Neutrophil (primary cell): ENCODE data around the gene LDLRAD4.

ENCODE experiments used
- H3K27ac ChIP-seq: fragments of 200-600 bp; sonication (generic); 2 replicates; pipeline ENCODE4 v1.5.1; 2016; ENCODE audit warnings: mild to moderate bottlenecking, moderate library complexity
- H3K27me3 ChIP-seq: fragments of 200-600 bp; sonication (generic); 2 replicates; pipeline ENCODE4 v1.6.0; 2016; ENCODE audit warnings: mild to moderate bottlenecking
- H3K36me3 ChIP-seq: fragments of 200-600 bp; sonication (generic); 2 replicates; pipeline ENCODE4 v1.5.1; 2017
- H3K4me1 ChIP-seq, 2 experiments: fragments of 200-600 bp in 1 of 2; sonication (generic) in 1 of 2; 1 replicate in 1 of 2; 2 replicates in 1 of 2; pipeline versions ENCODE4 v1.5.1 to v1.6.1; 2013 to 2016; ENCODE audit warnings: low read depth in 1 of 2, low read length in 1 of 2, mild to moderate bottlenecking in 1 of 2, moderate library complexity in 1 of 2; ENCODE audit not compliant: control insufficient read depth in 1 of 2, insufficient read depth in 1 of 2
- H3K4me3 ChIP-seq, 2 experiments: fragments of 200-600 bp in 1 of 2; sonication (generic) in 1 of 2; 1 replicate in 1 of 2; 2 replicates in 1 of 2; pipeline ENCODE4 v1.5.1; 2013 to 2016; ENCODE audit warnings: low read depth in 1 of 2, low read length in 1 of 2, mild to moderate bottlenecking in 1 of 2, moderate library complexity in 1 of 2
- H3K9me3 ChIP-seq: fragments of 200-600 bp; sonication (generic); 2 replicates; pipeline ENCODE4 v1.5.1; 2016
- TF ChIP-seq, protein P1 (sequence below): fragments of 200-600 bp; sonication (generic); IDR thresholded peaks from 2 replicates; pipeline ENCODE4 v1.5.1; 2016; ENCODE audit warnings: antibody characterized with exemption

The LDLRAD4 gene

DNA sequence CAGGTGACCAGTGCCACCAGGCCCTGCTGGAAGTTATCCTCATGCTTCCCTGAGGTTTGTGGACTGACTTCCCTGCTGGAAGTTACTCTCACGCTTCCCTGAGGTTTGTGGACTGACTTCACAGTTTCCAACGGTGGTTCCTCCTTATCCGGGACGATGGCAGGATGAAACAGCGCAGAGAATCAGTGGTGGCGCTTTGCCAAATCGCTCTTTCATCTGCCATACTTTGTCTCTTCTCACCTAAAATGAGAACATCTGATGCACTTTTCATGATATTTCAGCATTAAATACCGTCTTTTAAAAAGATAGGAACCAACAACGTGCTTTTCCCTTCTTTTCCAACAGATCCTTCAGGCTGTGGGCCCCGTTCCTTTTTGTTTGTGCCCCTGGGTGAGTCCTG lies 183.3 kb downstream of the LDLRAD4 start:
- no peaks in the 10 kb centered on the region for H3K27me3 ChIP-seq
- no peak overlapping the region for H3K27ac ChIP-seq
- no peaks in the 10 kb centered on the region for H3K4me1 ChIP-seq
- H3K4me3 ChIP-seq, result no peak overlapping the region
- H3K9me3 ChIP-seq, result no peaks in the 10 kb centered on the region
- no peaks in the 10 kb centered on the region for H3K36me3 ChIP-seq
- TF ChIP-seq, protein P1, sequence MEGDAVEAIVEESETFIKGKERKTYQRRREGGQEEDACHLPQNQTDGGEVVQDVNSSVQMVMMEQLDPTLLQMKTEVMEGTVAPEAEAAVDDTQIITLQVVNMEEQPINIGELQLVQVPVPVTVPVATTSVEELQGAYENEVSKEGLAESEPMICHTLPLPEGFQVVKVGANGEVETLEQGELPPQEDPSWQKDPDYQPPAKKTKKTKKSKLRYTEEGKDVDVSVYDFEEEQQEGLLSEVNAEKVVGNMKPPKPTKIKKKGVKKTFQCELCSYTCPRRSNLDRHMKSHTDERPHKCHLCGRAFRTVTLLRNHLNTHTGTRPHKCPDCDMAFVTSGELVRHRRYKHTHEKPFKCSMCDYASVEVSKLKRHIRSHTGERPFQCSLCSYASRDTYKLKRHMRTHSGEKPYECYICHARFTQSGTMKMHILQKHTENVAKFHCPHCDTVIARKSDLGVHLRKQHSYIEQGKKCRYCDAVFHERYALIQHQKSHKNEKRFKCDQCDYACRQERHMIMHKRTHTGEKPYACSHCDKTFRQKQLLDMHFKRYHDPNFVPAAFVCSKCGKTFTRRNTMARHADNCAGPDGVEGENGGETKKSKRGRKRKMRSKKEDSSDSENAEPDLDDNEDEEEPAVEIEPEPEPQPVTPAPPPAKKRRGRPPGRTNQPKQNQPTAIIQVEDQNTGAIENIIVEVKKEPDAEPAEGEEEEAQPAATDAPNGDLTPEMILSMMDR, result no peak

DNA sequence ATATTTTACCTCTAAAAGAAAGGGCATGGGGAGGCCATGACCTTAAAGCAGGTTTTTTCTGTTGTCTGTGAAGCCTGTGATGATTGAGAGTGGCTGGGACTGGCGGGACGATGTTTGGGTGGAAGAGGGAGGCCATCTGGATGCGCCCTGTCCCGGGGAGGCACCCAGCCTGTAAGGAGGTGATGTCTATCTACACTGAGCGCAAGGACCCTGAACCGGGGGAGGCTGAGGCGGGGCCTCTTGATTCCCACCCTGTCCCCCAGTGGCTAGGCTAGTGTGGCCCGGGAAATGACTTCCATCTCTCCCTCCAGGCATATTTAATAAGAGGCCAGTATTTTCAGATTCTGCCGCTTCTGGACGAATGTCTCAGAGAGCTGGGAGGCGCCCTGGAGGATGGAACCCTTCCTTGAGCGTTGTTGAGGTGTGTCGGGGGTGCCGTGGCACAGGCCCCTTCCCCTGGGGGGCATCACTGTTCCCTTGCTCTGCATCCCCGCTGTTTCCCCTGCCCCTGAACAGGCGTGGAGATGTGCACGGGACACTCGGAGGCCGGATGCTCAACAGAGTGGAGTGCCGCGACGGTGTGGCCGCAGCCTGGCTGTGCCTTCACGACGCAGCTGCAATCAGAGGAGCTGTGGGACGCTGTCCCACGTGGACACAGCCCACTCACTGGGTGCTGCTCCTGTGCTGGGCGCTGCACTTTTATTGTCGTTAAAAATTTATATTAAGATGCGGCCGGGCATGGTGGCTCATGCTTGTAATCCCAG lies 185.4 kb downstream of the LDLRAD4 start:
- H3K27me3 ChIP-seq, result no peaks in the 10 kb centered on the region
- TF ChIP-seq, protein P1, result no peak
- H3K4me1 ChIP-seq, result no peaks in the 10 kb centered on the region
- no peak overlapping the region for H3K4me3 ChIP-seq
- no peaks in the 10 kb centered on the region for H3K9me3 ChIP-seq
- no peak overlapping the region for H3K27ac ChIP-seq
- no peaks in the 10 kb centered on the region for H3K36me3 ChIP-seq

DNA sequence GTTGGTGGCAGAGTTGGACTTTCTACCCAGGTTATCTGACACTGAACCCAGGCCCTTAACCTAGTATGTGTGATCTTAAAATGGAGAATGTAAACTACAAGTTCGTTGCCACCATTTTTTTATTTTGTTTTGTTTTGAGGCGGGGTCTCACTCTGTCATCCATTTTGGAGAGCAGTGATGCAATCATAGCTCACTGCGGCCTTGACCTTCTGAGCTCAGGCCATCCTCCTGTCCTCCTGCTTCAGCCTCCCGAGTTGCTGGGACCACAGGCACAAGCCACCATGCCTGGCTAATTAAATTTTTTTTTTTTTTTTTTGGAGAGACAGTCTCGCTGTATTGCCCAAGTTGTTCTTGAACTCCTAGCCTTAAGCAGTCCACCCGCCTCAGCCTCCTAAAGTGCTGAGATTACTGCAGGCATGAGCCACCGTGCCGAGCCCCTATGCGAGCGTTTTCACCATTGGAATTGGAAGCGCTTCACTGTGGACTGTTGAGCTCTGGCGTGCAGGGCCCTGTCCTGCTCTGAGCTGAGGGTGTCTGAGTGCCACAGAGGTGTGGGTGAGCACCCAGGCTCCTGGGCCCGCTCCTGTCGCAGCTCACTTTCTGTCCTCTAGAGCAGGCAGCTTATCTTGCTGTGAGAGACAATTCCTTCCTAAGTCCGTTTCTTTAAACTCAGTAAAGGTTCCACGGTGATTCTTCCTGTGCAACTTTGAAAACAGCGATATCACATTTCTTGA lies 186.9 kb downstream of the LDLRAD4 start:
- Histone ChIP-seq H3K4me1 (no peaks in the 10 kb centered on the region), H3K27ac (no peak overlapping the region), H3K27me3 (no peaks in the 10 kb centered on the region), H3K4me3 (no peak overlapping the region), H3K9me3 (no peaks in the 10 kb centered on the region), H3K36me3 (no peaks in the 10 kb centered on the region)
- TF ChIP-seq, protein P1, result no peak

GRCh38 chr18:13406049-13406615 lies 187.6 kb downstream of the LDLRAD4 start:
- Histone ChIP-seq H3K9me3 (no peaks in the 10 kb centered on the region), H3K27ac (no peak overlapping the region), H3K4me1 (no peaks in the 10 kb centered on the region), H3K4me3 (no peak overlapping the region), H3K36me3 (no peaks in the 10 kb centered on the region), H3K27me3 (no peaks in the 10 kb centered on the region)
- TF ChIP-seq, protein P1, result no peak

DNA sequence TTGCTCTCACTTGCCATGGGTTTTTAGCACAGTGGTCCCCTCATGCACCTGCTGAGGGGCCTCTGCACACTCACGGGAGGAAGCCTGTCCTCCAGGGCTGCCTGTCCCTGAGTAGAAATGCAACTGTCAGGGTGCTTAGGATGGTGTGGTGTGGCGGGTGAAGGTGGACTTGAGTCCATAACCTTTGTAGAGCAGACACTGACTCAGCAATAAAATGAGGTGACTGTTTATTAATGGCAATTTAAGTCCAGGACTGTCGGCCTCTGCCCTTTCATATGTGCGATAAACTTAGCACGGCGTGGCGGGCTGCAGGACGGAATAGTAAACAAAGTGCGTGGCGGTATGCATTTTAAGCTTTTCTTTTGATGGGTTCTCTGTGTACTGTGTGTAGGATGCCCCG lies 188.2 kb downstream of the LDLRAD4 start:
- Histone ChIP-seq H3K9me3 (no peaks in the 10 kb centered on the region), H3K36me3 (no peaks in the 10 kb centered on the region), H3K27ac (no peak overlapping the region), H3K4me3 (no peak overlapping the region), H3K27me3 (no peaks in the 10 kb centered on the region), H3K4me1 (no peaks in the 10 kb centered on the region)
- TF ChIP-seq, protein P1, result no peak
